Naive B cell (primary cell): ENCODE results near the gene ZSCAN2. TPM values are rescaled to one million over a fixed set of nuclear protein-coding genes. Genes with fewer than 3 reads are reported as not detected.
"Not testable (repeated sequence)": the region's sequence is repeated elsewhere in the genome, so short reads cannot be mapped to it uniquely, and the experiment has no call there.

Experiments
- ATAC-seq, 2 donors: fragments of 150-1000 bp; cut with Tn5 transposase; 2 replicates each; pipeline ENCODE4 v1.10.0; 2021; ENCODE audit warnings: low read depth in 2 of 2, mild to moderate bottlenecking in 2 of 2, moderate library complexity in 2 of 2
- DNase-seq: peaks from one replicate; pipeline ENCODE4 v3.0.0; 2022
- H3K27ac Mint-ChIP-seq, 6 donors: one replicate each; pipeline ENCODE4 v1.8.0; 2020 to 2022; ENCODE audit warnings: mild to moderate bottlenecking in 6 of 6, mixed read lengths in 6 of 6, moderate library complexity in 5 of 6, inconsistent platforms in 2 of 6
- H3K27me3 Mint-ChIP-seq, 3 donors: one replicate each; pipeline ENCODE4 v1.8.0; 2021 to 2022; ENCODE audit warnings: mixed read lengths in 3 of 3, mild to moderate bottlenecking in 1 of 3
- H3K36me3 Mint-ChIP-seq, 2 donors: one replicate each; pipeline ENCODE4 v1.8.0; 2020 to 2022; ENCODE audit warnings: mixed read lengths in 2 of 2, inconsistent platforms in 1 of 2, mild to moderate bottlenecking in 1 of 2
- H3K4me1 Mint-ChIP-seq, 3 donors: one replicate each; pipeline ENCODE4 v1.8.0; 2020 to 2022; ENCODE audit warnings: mixed read lengths in 3 of 3, inconsistent platforms in 1 of 3, mild to moderate bottlenecking in 1 of 3, moderate library complexity in 1 of 3
- H3K4me3 Mint-ChIP-seq, 8 donors: one replicate each; pipeline ENCODE4 v1.8.0; 2020 to 2022; ENCODE audit warnings: mild to moderate bottlenecking in 8 of 8, mixed read lengths in 8 of 8, moderate library complexity in 8 of 8, inconsistent platforms in 2 of 8
- H3K9me3 Mint-ChIP-seq, 7 donors: one replicate each; pipeline ENCODE4 v1.8.0; 2020 to 2022; ENCODE audit warnings: mixed read lengths in 7 of 7, mild to moderate bottlenecking in 5 of 7, inconsistent platforms in 2 of 7, moderate library complexity in 1 of 7
- polyA plus RNA-seq, 6 donors: library from polyadenylated mRNA; unstranded; fragments of 300-500 nt; fragmentation: Illumina TruSeq; gene quantifications; one replicate each; pipeline ENCODE4 v1.2.3, GENCODE V29; 2021; ENCODE audit warnings: low read depth in 6 of 6

The ZSCAN2 gene
- 10 to 100 TPM in 2 of 6 donors, 1 to 10 TPM in 4; 7.6 to 14.8 (median 9.0) TPM for polyA plus RNA-seq

- H3K27ac Mint-ChIP-seq: peak within 1 kb of the TSS; percentile 14 to 94 (median 88)
- peaks cover 38 to 65% (median 61%) of the 10 kb centered on the region in 3 donors for H3K4me1 Mint-ChIP-seq
- ATAC-seq: peak; percentile 91
- H3K36me3 Mint-ChIP-seq: peaks cover 0 to 2% of the 10 kb centered on the region in 2 donors
- H3K4me3 Mint-ChIP-seq: peak within 1 kb of the TSS; percentile 85 to 99 (median 96)
- H3K9me3 Mint-ChIP-seq: peaks cover 0 to 2% (median 0%) of the 10 kb centered on the region in 7 donors
- H3K27me3 Mint-ChIP-seq: no peaks in the 10 kb centered on the region
- peak; percentile 95 for DNase-seq
Measured at GRCh38 chr15:84600687-84601554, at the start of gene ZSCAN2. ZSCAN2 (plus strand) TSS chr15:84601009; CDS start chr15:84603928, 2,919 bp downstream.

GRCh38 chr15:84551624-84552023 lies 49.2 kb upstream of the ZSCAN2 start:
- not testable (repeated sequence) for H3K27me3 Mint-ChIP-seq, H3K4me1 Mint-ChIP-seq, DNase-seq, H3K4me3 Mint-ChIP-seq, H3K9me3 Mint-ChIP-seq, ATAC-seq
- Mint-ChIP-seq H3K27ac (peak overlapping the region in 1 of 6 donors; percentile 55), H3K36me3 (peaks cover 0 to 10% of the 10 kb centered on the region in 2 donors)

GRCh38 chr15:84552896-84553295 lies 47.9 kb upstream of the ZSCAN2 start:
- Mint-ChIP-seq H3K27me3 (no peaks in the 10 kb centered on the region), H3K27ac (no peak overlapping the region), H3K9me3 (peaks cover 0 to 2% (median 0%) of the 10 kb centered on the region in 7 donors), H3K4me1 (no peaks in the 10 kb centered on the region), H3K4me3 (no peak overlapping the region), H3K36me3 (peaks cover 0 to 10% of the 10 kb centered on the region in 2 donors)
- ATAC-seq (no peak), DNase-seq (no peak)

DNA sequence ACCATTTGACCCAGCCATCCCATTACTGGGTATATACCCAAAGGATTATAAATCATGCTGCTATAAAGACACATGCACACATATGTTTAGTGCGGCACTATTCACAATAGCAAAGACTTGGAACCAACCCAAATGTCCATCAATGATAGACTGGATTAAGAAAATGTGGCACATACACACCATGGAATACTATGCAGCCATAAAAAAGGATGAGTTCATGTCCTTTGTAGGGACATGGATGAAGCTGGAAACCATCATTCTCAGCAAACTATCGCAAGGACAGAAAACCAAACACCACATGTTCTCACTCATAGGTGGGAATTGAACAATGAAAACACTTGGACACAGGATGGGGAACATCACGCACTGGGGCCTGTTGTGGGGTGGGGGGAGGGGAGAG lies 44.1 kb upstream of the ZSCAN2 start:
- not testable (repeated sequence) for ATAC-seq, H3K27me3 Mint-ChIP-seq

DNA sequence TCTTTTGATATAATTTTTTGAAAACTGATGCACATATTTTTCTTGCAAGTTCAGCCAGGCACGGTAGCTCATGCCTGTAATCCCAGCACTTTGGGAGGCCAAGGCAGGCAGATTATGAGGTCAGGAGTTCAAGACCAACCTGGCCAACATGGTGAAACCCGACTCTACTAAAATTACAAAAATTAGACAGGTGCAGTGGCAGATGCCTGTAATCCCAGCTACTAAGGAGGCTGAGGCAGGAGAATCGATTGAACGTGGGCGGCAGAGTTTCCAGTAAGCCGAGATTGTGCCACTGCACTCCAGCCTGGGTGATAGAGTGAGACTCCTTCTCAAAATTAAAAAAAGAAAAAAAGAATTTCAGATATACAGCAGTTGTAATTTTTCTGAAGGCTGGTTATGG lies 32.8 kb upstream of the ZSCAN2 start:
- not testable (repeated sequence) for H3K9me3 Mint-ChIP-seq, H3K27me3 Mint-ChIP-seq, H3K36me3 Mint-ChIP-seq, ATAC-seq, DNase-seq, H3K27ac Mint-ChIP-seq
- H3K4me3 Mint-ChIP-seq: peak overlapping the region in 3 of 8 donors; percentile 6 to 24 (median 22)
- H3K4me1 Mint-ChIP-seq: peaks cover 4 to 16% (median 6%) of the 10 kb centered on the region in 3 donors

More for the DNA sequence above, 44.1 kb upstream of the ZSCAN2 start:
- not testable (repeated sequence) for H3K9me3 Mint-ChIP-seq, H3K27ac Mint-ChIP-seq, H3K4me1 Mint-ChIP-seq, H3K36me3 Mint-ChIP-seq, DNase-seq, H3K4me3 Mint-ChIP-seq

- DNase-seq (peak; percentile 40), ATAC-seq (peak; percentile 52 to 53)
- H3K4me1 Mint-ChIP-seq: peaks cover 4 to 16% (median 6%) of the 10 kb centered on the region in 3 donors
- no peaks in the 10 kb centered on the region for H3K9me3 Mint-ChIP-seq
- no peaks in the 10 kb centered on the region for H3K27me3 Mint-ChIP-seq
- no peaks in the 10 kb centered on the region for H3K36me3 Mint-ChIP-seq
- H3K27ac Mint-ChIP-seq: peak overlapping the region in 5 of 6 donors; percentile 39 to 89 (median 82)
- peak overlapping the region; percentile 80 to 94 (median 90) for H3K4me3 Mint-ChIP-seq
Measured at GRCh38 chr15:84570164-84570735, 30.6 kb upstream of the ZSCAN2 start.

DNA sequence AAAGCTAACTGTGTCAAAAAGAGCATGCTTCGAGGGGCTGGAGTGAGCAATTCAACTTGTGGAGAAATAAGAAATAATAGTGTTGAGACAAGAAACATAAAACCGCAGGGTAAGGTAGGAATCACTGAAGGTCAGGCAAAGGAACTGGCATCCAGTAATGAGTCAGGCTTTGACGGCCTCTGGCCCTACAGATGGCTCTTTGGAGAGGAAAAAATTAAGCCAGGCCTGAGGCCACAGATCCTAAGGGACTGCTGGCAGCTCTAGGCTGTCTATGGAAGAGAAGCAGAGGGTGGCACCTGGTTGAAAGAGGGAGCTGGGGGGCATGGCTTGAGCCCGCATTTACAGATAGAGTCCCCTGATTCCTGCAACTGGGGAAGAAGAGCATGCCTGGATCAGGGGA lies 28.6 kb upstream of the ZSCAN2 start:
- Mint-ChIP-seq H3K4me3 (peak overlapping the region in 2 of 8 donors; percentile 20 to 22), H3K4me1 (peaks cover 4 to 16% (median 6%) of the 10 kb centered on the region in 3 donors), H3K27me3 (no peaks in the 10 kb centered on the region), H3K36me3 (no peaks in the 10 kb centered on the region), H3K27ac (no peak overlapping the region), H3K9me3 (no peaks in the 10 kb centered on the region)
- ATAC-seq (no peak), DNase-seq (no peak)

DNA sequence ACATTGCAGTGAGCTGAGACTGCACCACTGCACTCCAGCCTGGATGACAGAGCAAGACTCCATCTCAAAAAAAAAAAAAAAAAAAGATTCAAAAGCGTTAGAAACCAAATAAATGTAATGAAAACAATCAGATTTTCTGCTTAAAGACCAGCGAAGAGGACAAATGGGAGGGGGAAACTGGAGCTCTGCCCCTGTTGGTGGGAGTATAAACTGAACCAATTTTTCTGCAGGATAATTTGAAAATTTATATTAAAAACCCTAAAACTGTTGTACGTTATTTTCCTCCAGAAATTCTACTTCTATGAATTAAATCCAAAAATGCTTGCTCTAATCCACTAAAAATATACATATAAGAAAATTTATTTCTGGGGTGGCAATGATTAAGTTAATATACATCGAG lies 25.3 kb upstream of the ZSCAN2 start:
- no peak overlapping the region for H3K4me3 Mint-ChIP-seq

GRCh38 chr15:84577891-84578290 lies 22.9 kb upstream of the ZSCAN2 start:
- DNase-seq, H3K4me3 Mint-ChIP-seq, ATAC-seq, H3K4me1 Mint-ChIP-seq, H3K27ac Mint-ChIP-seq, H3K27me3 Mint-ChIP-seq, H3K9me3 Mint-ChIP-seq, H3K36me3 Mint-ChIP-seq: not testable (repeated sequence)

More for the DNA sequence above, 25.3 kb upstream of the ZSCAN2 start:
- Mint-ChIP-seq H3K27ac (peak overlapping the region in 3 of 6 donors; percentile 38 to 82 (median 79)), H3K36me3 (no peaks in the 10 kb centered on the region), H3K4me1 (peaks cover 0 to 7% (median 6%) of the 10 kb centered on the region in 3 donors), H3K27me3 (no peaks in the 10 kb centered on the region), H3K9me3 (no peaks in the 10 kb centered on the region)
- DNase-seq (no peak), ATAC-seq (no peak)

GRCh38 chr15:84579261-84579721 lies 21.5 kb upstream of the ZSCAN2 start:
- H3K9me3 Mint-ChIP-seq, ATAC-seq, H3K4me1 Mint-ChIP-seq, H3K27ac Mint-ChIP-seq, DNase-seq, H3K36me3 Mint-ChIP-seq, H3K4me3 Mint-ChIP-seq: not testable (repeated sequence)
- H3K27me3 Mint-ChIP-seq: peaks cover 0 to 17% (median 9%) of the 10 kb centered on the region in 3 donors

- not testable (repeated sequence) for H3K36me3 Mint-ChIP-seq, H3K4me1 Mint-ChIP-seq, H3K9me3 Mint-ChIP-seq, DNase-seq, ATAC-seq, H3K4me3 Mint-ChIP-seq, H3K27ac Mint-ChIP-seq
- peaks cover 5 to 21% (median 9%) of the 10 kb centered on the region in 3 donors for H3K27me3 Mint-ChIP-seq
Measured at GRCh38 chr15:84581676-84582428, 19.0 kb upstream of the ZSCAN2 start.

DNA sequence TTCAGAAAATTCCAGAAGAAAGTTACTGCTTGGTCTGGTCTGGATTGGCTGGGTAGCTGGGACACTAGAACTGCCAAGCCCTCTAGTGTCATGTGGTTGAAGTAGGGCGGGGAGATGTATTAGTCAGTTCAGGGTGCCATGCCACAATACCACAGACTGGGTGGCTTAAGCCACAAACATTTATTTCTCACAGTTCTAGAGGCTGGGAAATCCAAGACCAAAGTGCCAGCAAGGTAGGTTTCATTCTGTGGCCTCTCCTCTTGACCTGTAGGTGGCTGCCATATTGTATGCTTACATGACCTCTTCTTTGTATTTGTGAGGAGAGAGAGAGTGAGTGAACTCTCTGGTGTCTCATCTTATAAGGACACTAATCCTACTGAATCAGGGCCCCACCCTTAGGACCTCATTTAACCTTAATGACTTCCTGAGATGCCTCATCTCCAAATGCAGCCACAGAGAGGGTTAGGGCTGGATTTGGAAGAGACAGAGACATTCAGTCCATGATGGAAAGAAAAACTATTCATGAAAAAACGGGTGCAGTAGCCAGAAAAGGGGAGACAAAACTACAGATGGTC lies 18.1 kb upstream of the ZSCAN2 start:
- no peak overlapping the region for H3K4me3 Mint-ChIP-seq
- H3K9me3 Mint-ChIP-seq: peaks cover 0 to 1% (median 0%) of the 10 kb centered on the region in 7 donors
- peaks cover 0 to 7% of the 10 kb centered on the region in 2 donors for H3K36me3 Mint-ChIP-seq
- DNase-seq: no peak
- no peaks in the 10 kb centered on the region for H3K4me1 Mint-ChIP-seq
- peaks cover 5 to 21% (median 9%) of the 10 kb centered on the region in 3 donors for H3K27me3 Mint-ChIP-seq
- no peak for ATAC-seq
- no peak overlapping the region for H3K27ac Mint-ChIP-seq

DNA sequence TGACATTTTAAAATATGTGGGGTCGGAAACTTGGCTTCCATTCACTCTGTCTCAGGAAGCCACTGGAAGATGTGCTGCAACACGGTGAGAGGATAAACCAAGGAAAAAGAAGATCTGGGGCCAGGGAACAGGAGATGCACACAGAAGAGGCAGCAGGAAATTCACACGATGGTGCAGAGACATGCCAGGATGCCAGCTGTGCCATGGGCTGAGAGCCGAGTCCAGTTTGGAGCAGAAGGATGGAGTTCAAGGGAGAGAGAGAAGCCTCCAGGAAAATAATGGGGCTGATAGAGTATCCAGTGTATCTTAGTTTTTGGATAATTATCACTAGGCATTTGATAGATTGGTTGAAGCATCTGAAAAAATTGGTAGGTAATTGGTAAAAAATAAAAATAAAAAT lies 16.9 kb upstream of the ZSCAN2 start:
- not testable (repeated sequence) for H3K27ac Mint-ChIP-seq, H3K4me1 Mint-ChIP-seq, ATAC-seq, H3K36me3 Mint-ChIP-seq, H3K9me3 Mint-ChIP-seq, H3K4me3 Mint-ChIP-seq, DNase-seq
- peaks cover 5 to 21% (median 9%) of the 10 kb centered on the region in 3 donors for H3K27me3 Mint-ChIP-seq
